ENCODE results near the gene PTTG1IP. TPM values are rescaled to one million over a fixed set of nuclear protein-coding genes. Genes with fewer than 3 reads are reported as not detected.
A peak's percentile ranks its signal among the peaks of the same experiment; 100 is the strongest.

Gene PTTG1IP
- total RNA-seq, 1 experiment from 2014 or later: 445 TPM

- no peak for DNase-seq
- Histone ChIP-seq H3K36me3 (no peaks in the 10 kb centered on the region), H3K9me3 (no peaks in the 10 kb centered on the region), H3K27me3 (no peaks in the 10 kb centered on the region), H3K4me3 (no peak overlapping the region)
Observed at GRCh38 chr21:44900559-44901251, 27.2 kb upstream of the PTTG1IP start.

- no peak overlapping the region for H3K4me3 ChIP-seq
- no peaks in the 10 kb centered on the region for H3K9me3 ChIP-seq
- H3K36me3 ChIP-seq: no peaks in the 10 kb centered on the region
- H3K27me3 ChIP-seq: no peaks in the 10 kb centered on the region
- DNase-seq: no peak
Observed at GRCh38 chr21:44899768-44900558, 26.5 kb upstream of the PTTG1IP start.

GRCh38 chr21:44898851-44899767 is 25.6 kb upstream of the PTTG1IP start:
- H3K9me3 ChIP-seq: no peaks in the 10 kb centered on the region
- no peak for DNase-seq
- H3K27me3 ChIP-seq: no peaks in the 10 kb centered on the region
- H3K4me3 ChIP-seq: no peak overlapping the region
- H3K36me3 ChIP-seq: no peaks in the 10 kb centered on the region

GRCh38 chr21:44898011-44898488 is 24.6 kb upstream of the PTTG1IP start:
- Histone ChIP-seq H3K36me3 (no peaks in the 10 kb centered on the region), H3K4me3 (no peak overlapping the region), H3K9me3 (no peaks in the 10 kb centered on the region), H3K27me3 (no peaks in the 10 kb centered on the region)
- no peak for DNase-seq

- no peak for DNase-seq
- no peak overlapping the region for H3K4me3 ChIP-seq
Observed at GRCh38 chr21:44897326-44898010, 24.0 kb upstream of the PTTG1IP start.

GRCh38 chr21:44896561-44897286 is 23.2 kb upstream of the PTTG1IP start:
- no peak for DNase-seq
- Histone ChIP-seq H3K27me3 (no peaks in the 10 kb centered on the region), H3K36me3 (no peaks in the 10 kb centered on the region)

More at GRCh38 chr21:44897326-44898010, 24.0 kb upstream of the PTTG1IP start:
- H3K36me3 ChIP-seq: no peaks in the 10 kb centered on the region
- H3K27me3 ChIP-seq: no peaks in the 10 kb centered on the region
- H3K9me3 ChIP-seq: no peaks in the 10 kb centered on the region

GRCh38 chr21:44895859-44896258 is 22.4 kb upstream of the PTTG1IP start:
- no peaks in the 10 kb centered on the region for H3K9me3 ChIP-seq
- H3K4me3 ChIP-seq: no peak overlapping the region
- no peak for DNase-seq
- no peaks in the 10 kb centered on the region for H3K36me3 ChIP-seq
- H3K27me3 ChIP-seq: no peaks in the 10 kb centered on the region

More at GRCh38 chr21:44896561-44897286, 23.2 kb upstream of the PTTG1IP start:
- no peak overlapping the region for H3K4me3 ChIP-seq
- no peaks in the 10 kb centered on the region for H3K9me3 ChIP-seq

- H3K36me3 ChIP-seq: no peaks in the 10 kb centered on the region
- DNase-seq: no peak
- no peak overlapping the region for H3K4me3 ChIP-seq
- H3K9me3 ChIP-seq: no peaks in the 10 kb centered on the region
- H3K27me3 ChIP-seq: no peaks in the 10 kb centered on the region
Observed at GRCh38 chr21:44894687-44895302, 21.3 kb upstream of the PTTG1IP start.

- no peak for DNase-seq
- Histone ChIP-seq H3K4me3 (no peak overlapping the region), H3K27me3 (no peaks in the 10 kb centered on the region), H3K9me3 (no peaks in the 10 kb centered on the region), H3K36me3 (no peaks in the 10 kb centered on the region)
Observed at GRCh38 chr21:44893948-44894656, 20.6 kb upstream of the PTTG1IP start.

GRCh38 chr21:44893278-44893556 is 19.7 kb upstream of the PTTG1IP start:
- H3K9me3 ChIP-seq: no peaks in the 10 kb centered on the region
- DNase-seq: no peak
- no peaks in the 10 kb centered on the region for H3K36me3 ChIP-seq
- H3K27me3 ChIP-seq: no peaks in the 10 kb centered on the region
- H3K4me3 ChIP-seq: no peak overlapping the region

- no peaks in the 10 kb centered on the region for H3K27me3 ChIP-seq
- peak; percentile 52 for DNase-seq
- H3K36me3 ChIP-seq: no peaks in the 10 kb centered on the region
- no peaks in the 10 kb centered on the region for H3K9me3 ChIP-seq
- H3K4me3 ChIP-seq: no peak overlapping the region
Observed at GRCh38 chr21:44892536-44893277, 19.2 kb upstream of the PTTG1IP start.

GRCh38 chr21:44892095-44892494 is 18.6 kb upstream of the PTTG1IP start:
- no peak for DNase-seq
- no peaks in the 10 kb centered on the region for H3K27me3 ChIP-seq
- H3K4me3 ChIP-seq: no peak overlapping the region
- no peaks in the 10 kb centered on the region for H3K9me3 ChIP-seq
- no peaks in the 10 kb centered on the region for H3K36me3 ChIP-seq

GRCh38 chr21:44891631-44892031 is 18.1 kb upstream of the PTTG1IP start:
- DNase-seq: no peak
- no peaks in the 10 kb centered on the region for H3K27me3 ChIP-seq
- H3K9me3 ChIP-seq: no peaks in the 10 kb centered on the region
- no peak overlapping the region for H3K4me3 ChIP-seq
- no peaks in the 10 kb centered on the region for H3K36me3 ChIP-seq

- H3K4me3 ChIP-seq: no peak overlapping the region
- no peak for DNase-seq
- no peaks in the 10 kb centered on the region for H3K27me3 ChIP-seq
- no peaks in the 10 kb centered on the region for H3K9me3 ChIP-seq
- no peaks in the 10 kb centered on the region for H3K36me3 ChIP-seq
Observed at GRCh38 chr21:44890961-44891541, 17.6 kb upstream of the PTTG1IP start.

All from MG63 (cell line).